GM19324 (cell line): ENCODE measurements around the gene SSBP2.

ENCODE experiments used
- ATAC-seq: cut with Tn5 transposase; IDR thresholded peaks from one replicate; pipeline ENCODE4 v1.9.1; 2021; ENCODE audit warnings: mild to moderate bottlenecking, moderate library complexity; ENCODE audit not compliant: unreplicated experiment, low FRiP score

The SSBP2 gene

GRCh38 chr5:81405126-81405891 is 345.6 kb downstream of the SSBP2 start:
- ATAC-seq = no peak

- no peak for ATAC-seq
Measured at GRCh38 chr5:81402192-81402930, 348.5 kb downstream of the SSBP2 start.

GRCh38 chr5:81401266-81401665 is 349.6 kb downstream of the SSBP2 start:
- ATAC-seq = no peak

- ATAC-seq = no peak
Measured at GRCh38 chr5:81400375-81400774, 350.5 kb downstream of the SSBP2 start.

GRCh38 chr5:81398741-81399140 is 352.2 kb downstream of the SSBP2 start:
- no peak for ATAC-seq

GRCh38 chr5:81397176-81397575 is 353.7 kb downstream of the SSBP2 start:
- no peak for ATAC-seq

GRCh38 chr5:81395262-81395661 is 355.6 kb downstream of the SSBP2 start:
- ATAC-seq = no peak

- no peak for ATAC-seq
Measured at GRCh38 chr5:81393783-81394718, 356.8 kb downstream of the SSBP2 start, which contains the start of gene ACOT12. Gene ACOT12, minus strand, starts transcription at chr5:81394134. Its CDS starts 20 bp downstream, at chr5:81394114.

- ATAC-seq = no peak
Measured at GRCh38 chr5:81393430-81393782, 357.5 kb downstream of the SSBP2 start.

- ATAC-seq = no peak
Measured at GRCh38 chr5:81389025-81389424, 361.9 kb downstream of the SSBP2 start.

GRCh38 chr5:81388169-81388568 is 362.7 kb downstream of the SSBP2 start:
- no peak for ATAC-seq

GRCh38 chr5:81383867-81384266 is 367.0 kb downstream of the SSBP2 start:
- no peak for ATAC-seq

GRCh38 chr5:81371354-81371876 is 379.5 kb downstream of the SSBP2 start:
- no peak for ATAC-seq

- no peak for ATAC-seq
Measured at GRCh38 chr5:81370912-81371311, 380.0 kb downstream of the SSBP2 start.

- ATAC-seq = no peak
Measured at GRCh38 chr5:81365541-81365940, 385.4 kb downstream of the SSBP2 start.

GRCh38 chr5:81363093-81363871 is 387.6 kb downstream of the SSBP2 start:
- ATAC-seq = no peak
